HCT116 (cell line): ENCODE results near the gene UBE2D4.

Source experiments
- CEBPB ChIP-seq: IDR thresholded peaks from 2 replicates; pipeline ENCODE4 v1.6.1; 2012; ENCODE audit warnings: low read depth
- EZH2phosphoT487 ChIP-seq: fragments of 200-600 bp; IDR thresholded peaks from 2 replicates; pipeline ENCODE4 v1.6.1; 2018; ENCODE audit warnings: antibody characterized with exemption, borderline replicate concordance
- POLR2A ChIP-seq: IDR thresholded peaks from 2 replicates; pipeline ENCODE4 v1.7.0; 2011; ENCODE audit warnings: borderline replicate concordance; ENCODE audit not compliant: insufficient read depth, insufficient read length; ENCODE audit errors: extremely low read depth
- POLR2AphosphoS5 ChIP-seq: IDR thresholded peaks from 2 replicates; pipeline ENCODE4 v1.6.1; 2011; ENCODE audit warnings: mild to moderate bottlenecking, low read depth, low read length, moderate library complexity
- SIN3A ChIP-seq: IDR thresholded peaks from 2 replicates; pipeline ENCODE4 v1.6.1; 2012; ENCODE audit warnings: low read depth
- TCF7L2 ChIP-seq: IDR thresholded peaks from 2 replicates; pipeline ENCODE4 v1.7.0; 2011; ENCODE audit warnings: borderline replicate concordance, inconsistent platforms; ENCODE audit not compliant: insufficient read depth, insufficient read length; ENCODE audit errors: extremely low read depth
- YY1 ChIP-seq: IDR thresholded peaks from 2 replicates; pipeline ENCODE4 v1.6.1; 2011; ENCODE audit warnings: low read length, low read depth, moderate library complexity, mild to moderate bottlenecking; ENCODE audit not compliant: insufficient replicate concordance; ENCODE audit errors: extremely low read depth
- ZNF274 ChIP-seq: fragments of 200-500 bp; sonication (Bioruptor generic); IDR thresholded peaks from 2 replicates; pipeline ENCODE4 v1.6.1; 2014; ENCODE audit warnings: mild to moderate bottlenecking, low read depth, low read length, inconsistent platforms
- TF ChIP-seq, protein P1 (sequence below), 3 experiments: fragments of 200-600 bp in 1 of 3; sonication (generic) in 1 of 3; IDR thresholded peaks in 2 of 3; conservative IDR thresholded peaks in 1 of 3; 2 replicates each; pipeline ENCODE4 v1.5.1; 2012 to 2017; ENCODE audit warnings: low read depth in 2 of 3, low read length in 2 of 3, antibody characterized with exemption in 1 of 3, borderline replicate concordance in 1 of 3, control low read depth in 1 of 3, mild to moderate bottlenecking in 1 of 3, mixed read lengths in 1 of 3, mixed run types in 1 of 3, moderate library complexity in 1 of 3; ENCODE audit not compliant: insufficient read depth in 1 of 3

DNA sequence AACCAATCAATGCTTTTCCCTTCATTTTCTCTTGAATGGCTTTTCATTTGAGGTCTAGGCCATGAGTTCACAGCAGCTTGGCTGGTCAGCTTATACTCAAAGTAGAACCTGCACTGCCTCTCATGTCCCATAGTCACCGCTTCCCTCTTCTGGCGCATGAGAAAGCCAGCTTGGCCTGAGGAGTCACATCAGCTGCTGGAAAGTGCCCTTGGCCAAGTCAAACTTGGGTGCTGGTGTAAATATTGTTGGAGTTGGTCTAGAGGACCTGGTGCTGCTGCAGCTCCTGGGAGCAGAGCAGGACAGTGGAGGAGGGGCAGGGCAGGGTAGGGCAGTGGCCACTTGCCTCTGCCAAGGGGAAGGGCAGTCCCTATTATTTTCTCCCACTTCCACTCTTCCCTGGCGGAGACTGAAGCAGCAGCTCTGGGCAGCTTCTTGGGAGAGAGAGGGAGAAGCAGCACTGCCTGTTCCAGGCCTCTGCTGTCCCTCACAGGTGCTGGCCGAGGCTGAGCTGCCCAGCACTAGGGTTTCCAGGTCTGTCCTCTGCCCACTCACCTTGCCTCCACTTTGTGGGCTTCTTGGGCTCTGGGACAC, 12.8 kb downstream of the UBE2D4 start:
- no peak for TF ChIP-seq TCF7L2
- no peak for TF ChIP-seq POLR2A
- TF ChIP-seq POLR2AphosphoS5 = no peak
- TF ChIP-seq, protein P1, sequence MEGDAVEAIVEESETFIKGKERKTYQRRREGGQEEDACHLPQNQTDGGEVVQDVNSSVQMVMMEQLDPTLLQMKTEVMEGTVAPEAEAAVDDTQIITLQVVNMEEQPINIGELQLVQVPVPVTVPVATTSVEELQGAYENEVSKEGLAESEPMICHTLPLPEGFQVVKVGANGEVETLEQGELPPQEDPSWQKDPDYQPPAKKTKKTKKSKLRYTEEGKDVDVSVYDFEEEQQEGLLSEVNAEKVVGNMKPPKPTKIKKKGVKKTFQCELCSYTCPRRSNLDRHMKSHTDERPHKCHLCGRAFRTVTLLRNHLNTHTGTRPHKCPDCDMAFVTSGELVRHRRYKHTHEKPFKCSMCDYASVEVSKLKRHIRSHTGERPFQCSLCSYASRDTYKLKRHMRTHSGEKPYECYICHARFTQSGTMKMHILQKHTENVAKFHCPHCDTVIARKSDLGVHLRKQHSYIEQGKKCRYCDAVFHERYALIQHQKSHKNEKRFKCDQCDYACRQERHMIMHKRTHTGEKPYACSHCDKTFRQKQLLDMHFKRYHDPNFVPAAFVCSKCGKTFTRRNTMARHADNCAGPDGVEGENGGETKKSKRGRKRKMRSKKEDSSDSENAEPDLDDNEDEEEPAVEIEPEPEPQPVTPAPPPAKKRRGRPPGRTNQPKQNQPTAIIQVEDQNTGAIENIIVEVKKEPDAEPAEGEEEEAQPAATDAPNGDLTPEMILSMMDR (IDR thresholded peaks at IDR 0.05 in 2 of 3, conservative IDR thresholded peaks at IDR 0.05 in 1 of 3; ENCODE audit: borderline replicate concordance in 1 of 3, insufficient read depth in 1 of 3, low read depth in 2 of 3, low read length in 2 of 3) = no peak
- TF ChIP-seq EZH2phosphoT487 = no peak
- no peak for TF ChIP-seq CEBPB
- TF ChIP-seq YY1 = no peak
- TF ChIP-seq SIN3A = no peak
- TF ChIP-seq ZNF274 = no peak
